Fibroblast of lung (primary cell): Measurements from ENCODE around the gene ZNF277. TPM values are rescaled to one million over a fixed set of nuclear protein-coding genes. Genes with fewer than 3 reads are reported as not detected.

Source experiments
- DNase-seq, 2 donors: peaks; one replicate each; pipeline versions ENCODE4 v3.0.0 to v3.0.0-alpha.2; 2010; ENCODE audit warnings: low read depth in 2 of 2
- H2AFZ ChIP-seq: 2 replicates; pipeline ENCODE4 v1.5.1; 2012; ENCODE audit warnings: low read length, control low read depth, inconsistent platforms
- H3K27ac ChIP-seq: 2 replicates; pipeline ENCODE4 v1.5.1; 2011; ENCODE audit warnings: low read length, control low read depth; ENCODE audit not compliant: insufficient read depth
- H3K27me3 ChIP-seq: 2 replicates; pipeline ENCODE4 v1.5.1; 2011; ENCODE audit warnings: mild to moderate bottlenecking, low read length; ENCODE audit not compliant: control insufficient read depth, insufficient read depth
- H3K36me3 ChIP-seq: 2 replicates; pipeline ENCODE4 v1.5.1; 2011; ENCODE audit warnings: low read length; ENCODE audit not compliant: control insufficient read depth, insufficient read depth
- H3K4me1 ChIP-seq: 2 replicates; pipeline ENCODE4 v1.5.1; 2011; ENCODE audit warnings: low read length; ENCODE audit not compliant: control insufficient read depth, insufficient read depth; ENCODE audit errors: extremely low read depth
- H3K4me2 ChIP-seq: 2 replicates; pipeline ENCODE4 v1.5.1; 2011; ENCODE audit warnings: low read length, control low read depth; ENCODE audit not compliant: insufficient read depth; ENCODE audit errors: extremely low read depth
- H3K4me3 ChIP-seq, 4 experiments: fragments of 200-600 bp in 1 of 4; sonication (generic) in 1 of 4; replicated peaks in 1 of 4; 2 replicates each; pipeline ENCODE4 v1.5.1; 2011 to 2016; ENCODE audit warnings: low read length in 4 of 4, low read depth in 3 of 4, mild to moderate bottlenecking in 3 of 4, control low read depth in 2 of 4, inconsistent platforms in 1 of 4, mixed read lengths in 1 of 4; ENCODE audit not compliant: insufficient read depth in 1 of 4; ENCODE audit errors: control extremely low read depth in 1 of 4
- H3K79me2 ChIP-seq: 2 replicates; pipeline ENCODE4 v1.5.1; 2012; ENCODE audit warnings: mild to moderate bottlenecking, low read length, inconsistent platforms; ENCODE audit not compliant: control insufficient read depth, insufficient read depth
- H3K9ac ChIP-seq: 2 replicates; pipeline ENCODE4 v1.5.1; 2011; ENCODE audit warnings: mild to moderate bottlenecking, low read length, control low read depth; ENCODE audit not compliant: insufficient read depth
- H3K9me3 ChIP-seq: 2 replicates; pipeline ENCODE4 v1.5.1; 2012; ENCODE audit warnings: low read depth, low read length; ENCODE audit not compliant: control insufficient read depth, insufficient read depth
- H4K20me1 ChIP-seq: 2 replicates; pipeline ENCODE4 v1.5.1; 2011; ENCODE audit warnings: low read length; ENCODE audit not compliant: control insufficient read depth, insufficient read depth; ENCODE audit errors: extremely low read depth
- EZH2 ChIP-seq: IDR thresholded peaks from 2 replicates; pipeline ENCODE4 v1.5.1; 2012; ENCODE audit warnings: low read length, control low read depth, mild to moderate bottlenecking; ENCODE audit errors: missing control alignments
- polyA plus RNA-seq, 2 donors: library from polyadenylated mRNA; depleted of rRNA in 1 of 2; stranded (reverse) in 1 of 2; unstranded in 1 of 2; fragments of >200 nt; gene quantifications; 2 replicates each; pipeline ENCODE4 v1.2.1, GENCODE V29; 2011 to 2012; ENCODE audit warnings: missing spikeins in 1 of 2
- total RNA-seq: library from RNA; depleted of rRNA; stranded (reverse); fragments of >200 nt; gene quantifications from 2 replicates; pipeline ENCODE4 v1.2.1, GENCODE V29; 2014
- TF ChIP-seq, protein P1 (sequence below), 2 donors: IDR thresholded peaks in 1 of 2; conservative IDR thresholded peaks in 1 of 2; 1 replicate in 1 of 2; 2 replicates in 1 of 2; pipeline ENCODE4 v1.5.1; 2011 to 2012; ENCODE audit warnings: low read length in 2 of 2, control low read depth in 1 of 2, inconsistent platforms in 1 of 2, low read depth in 1 of 2, mild to moderate bottlenecking in 1 of 2

Gene ZNF277
- total and polyA plus RNA-seq, 2 donors (not counting 1 experiment from before 2014, with no cell fraction given): 23.1 to 66.6 TPM

- DNase-seq: no peak
- TF ChIP-seq EZH2: no peak
- TF ChIP-seq, protein P1, sequence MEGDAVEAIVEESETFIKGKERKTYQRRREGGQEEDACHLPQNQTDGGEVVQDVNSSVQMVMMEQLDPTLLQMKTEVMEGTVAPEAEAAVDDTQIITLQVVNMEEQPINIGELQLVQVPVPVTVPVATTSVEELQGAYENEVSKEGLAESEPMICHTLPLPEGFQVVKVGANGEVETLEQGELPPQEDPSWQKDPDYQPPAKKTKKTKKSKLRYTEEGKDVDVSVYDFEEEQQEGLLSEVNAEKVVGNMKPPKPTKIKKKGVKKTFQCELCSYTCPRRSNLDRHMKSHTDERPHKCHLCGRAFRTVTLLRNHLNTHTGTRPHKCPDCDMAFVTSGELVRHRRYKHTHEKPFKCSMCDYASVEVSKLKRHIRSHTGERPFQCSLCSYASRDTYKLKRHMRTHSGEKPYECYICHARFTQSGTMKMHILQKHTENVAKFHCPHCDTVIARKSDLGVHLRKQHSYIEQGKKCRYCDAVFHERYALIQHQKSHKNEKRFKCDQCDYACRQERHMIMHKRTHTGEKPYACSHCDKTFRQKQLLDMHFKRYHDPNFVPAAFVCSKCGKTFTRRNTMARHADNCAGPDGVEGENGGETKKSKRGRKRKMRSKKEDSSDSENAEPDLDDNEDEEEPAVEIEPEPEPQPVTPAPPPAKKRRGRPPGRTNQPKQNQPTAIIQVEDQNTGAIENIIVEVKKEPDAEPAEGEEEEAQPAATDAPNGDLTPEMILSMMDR (conservative IDR thresholded peaks at IDR 0.05 in 1 of 2, IDR thresholded peaks at IDR 0.05 in 1 of 2; ENCODE audit: low read depth in 1 of 2, low read length in 2 of 2): no peak
- H3K4me1 ChIP-seq: no peaks in the 10 kb centered on the region
These were observed 150.6 kb downstream of the ZNF277 start for GRCh38 chr7:112357136-112357535.

GRCh38 chr7:112358513-112358912 lies 152.0 kb downstream of the ZNF277 start:
- Histone ChIP-seq H3K27ac (no peak overlapping the region), H3K36me3 (no peaks in the 10 kb centered on the region), H3K4me3 (no peak overlapping the region), H3K4me1 (no peaks in the 10 kb centered on the region), H3K9ac (no peak overlapping the region), H3K27me3 (no peaks in the 10 kb centered on the region), H3K79me2 (no peaks in the 10 kb centered on the region), H3K9me3 (no peaks in the 10 kb centered on the region), H3K4me2 (no peak overlapping the region), H4K20me1 (no peaks in the 10 kb centered on the region), H2AFZ (no peak overlapping the region)
- TF ChIP-seq, protein P1 (conservative IDR thresholded peaks at IDR 0.05 in 1 of 2, IDR thresholded peaks at IDR 0.05 in 1 of 2; ENCODE audit: low read depth in 1 of 2, low read length in 2 of 2): no peak
- no peak for TF ChIP-seq EZH2
- no peak for DNase-seq

More at GRCh38 chr7:112357136-112357535, 150.6 kb downstream of the ZNF277 start:
- Histone ChIP-seq H2AFZ (no peak overlapping the region), H3K27ac (no peak overlapping the region), H3K4me3 (no peak overlapping the region), H3K4me2 (no peak overlapping the region), H4K20me1 (no peaks in the 10 kb centered on the region), H3K36me3 (no peaks in the 10 kb centered on the region), H3K27me3 (no peaks in the 10 kb centered on the region), H3K9ac (no peak overlapping the region), H3K79me2 (no peaks in the 10 kb centered on the region), H3K9me3 (no peaks in the 10 kb centered on the region)

GRCh38 chr7:112359086-112359485 lies 152.6 kb downstream of the ZNF277 start:
- no peaks in the 10 kb centered on the region for H3K79me2 ChIP-seq
- no peak for DNase-seq
- no peak overlapping the region for H3K27ac ChIP-seq
- H3K4me2 ChIP-seq: no peak overlapping the region
- no peaks in the 10 kb centered on the region for H3K4me1 ChIP-seq
- H3K4me3 ChIP-seq: no peak overlapping the region
- no peaks in the 10 kb centered on the region for H3K36me3 ChIP-seq
- no peaks in the 10 kb centered on the region for H3K9me3 ChIP-seq
- no peaks in the 10 kb centered on the region for H3K27me3 ChIP-seq
- H2AFZ ChIP-seq: no peak overlapping the region
- no peaks in the 10 kb centered on the region for H4K20me1 ChIP-seq
- no peak overlapping the region for H3K9ac ChIP-seq
- no peak for TF ChIP-seq EZH2
- TF ChIP-seq, protein P1 (conservative IDR thresholded peaks at IDR 0.05 in 1 of 2, IDR thresholded peaks at IDR 0.05 in 1 of 2; ENCODE audit: low read depth in 1 of 2, low read length in 2 of 2): no peak
